GM18519 (cell line): ENCODE measurements around the gene ASB4.

ENCODE experiments used
- ATAC-seq: cut with Tn5 transposase; IDR thresholded peaks from one replicate; pipeline ENCODE4 v1.9.1; 2021; ENCODE audit warnings: mild to moderate bottlenecking, moderate library complexity; ENCODE audit not compliant: unreplicated experiment, low FRiP score

ASB4 gene

DNA sequence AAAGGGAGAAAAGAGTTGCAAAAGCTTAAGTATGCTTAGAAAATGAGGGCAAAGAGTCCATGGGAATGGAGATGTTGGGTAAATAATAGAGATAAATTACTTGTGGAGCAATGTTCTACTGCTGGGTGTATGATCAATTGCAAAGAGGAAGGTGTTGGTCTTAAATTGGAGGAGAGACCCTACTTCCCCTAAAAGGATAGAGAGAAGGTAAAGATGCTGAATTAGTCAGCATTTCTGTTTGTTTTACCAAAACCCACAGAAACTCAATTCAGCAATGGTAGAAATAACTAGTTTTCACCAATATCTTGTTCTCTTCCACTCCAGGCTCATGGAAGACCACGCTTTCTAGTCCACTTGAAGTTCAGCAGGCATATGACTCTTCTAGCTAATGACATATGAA lies 32.1 kb downstream of the ASB4 start:
- no peak for ATAC-seq

- no peak for ATAC-seq
These were observed 34.4 kb downstream of the ASB4 start for GRCh38 chr7:95520136-95520535.

GRCh38 chr7:95525503-95525902 lies 39.8 kb downstream of the ASB4 start:
- ATAC-seq, result no peak

GRCh38 chr7:95526128-95526738 lies 40.5 kb downstream of the ASB4 start:
- no peak for ATAC-seq

GRCh38 chr7:95527033-95527775 lies 41.5 kb downstream of the ASB4 start:
- no peak for ATAC-seq

- no peak for ATAC-seq
These were observed 42.1 kb downstream of the ASB4 start for GRCh38 chr7:95527776-95528250.

- no peak for ATAC-seq
These were observed 44.0 kb downstream of the ASB4 start for GRCh38 chr7:95529701-95530100.

DNA sequence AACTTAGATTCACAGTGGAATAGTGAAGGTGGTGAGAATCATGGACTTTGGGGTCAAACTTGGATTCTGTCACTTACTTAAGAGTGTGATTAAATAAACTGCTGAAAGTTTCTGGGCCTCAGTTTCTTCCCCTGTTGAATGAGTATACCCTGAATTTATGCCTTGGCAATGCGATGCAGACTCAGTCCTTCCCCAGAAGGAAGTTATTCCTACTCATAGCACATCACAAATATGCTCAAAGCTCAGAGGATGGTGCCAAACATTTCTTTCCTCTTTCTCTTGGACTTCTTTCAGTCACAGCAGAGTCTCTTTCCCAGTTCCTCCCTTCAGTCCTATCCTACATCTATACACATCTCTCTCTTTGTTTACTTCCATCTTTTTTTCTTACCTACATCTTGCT lies 45.1 kb downstream of the ASB4 start:
- ATAC-seq, result no peak

DNA sequence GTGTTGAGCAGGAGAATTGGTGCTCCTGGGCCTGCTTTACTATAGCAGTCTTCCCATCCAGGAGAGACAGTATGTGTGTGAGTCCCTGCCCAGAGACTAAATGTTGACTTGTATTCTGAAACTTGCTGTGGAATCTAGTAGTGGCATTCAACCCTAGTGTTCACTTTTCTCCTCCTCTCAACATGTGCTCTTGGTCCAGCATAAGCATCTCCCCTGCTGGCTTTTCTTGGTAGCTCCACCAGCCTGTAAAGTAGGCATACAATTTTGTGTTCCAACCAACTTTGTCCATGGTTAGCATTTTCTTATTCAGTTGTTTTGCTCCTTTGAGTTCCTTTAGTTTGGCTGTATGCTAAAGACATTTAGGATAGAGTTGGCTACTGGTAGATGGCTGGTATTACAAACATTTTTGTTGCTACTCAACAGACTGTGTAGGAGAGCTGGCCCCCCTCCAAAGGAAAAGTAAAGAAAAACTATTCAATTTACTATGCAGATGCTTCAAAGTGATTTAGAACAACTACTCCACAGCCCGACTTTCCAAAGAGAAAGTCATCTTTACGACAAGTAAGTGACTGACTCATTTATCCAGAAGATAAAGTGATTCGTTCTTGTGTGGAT lies 46.0 kb downstream of the ASB4 start:
- ATAC-seq, result no peak

DNA sequence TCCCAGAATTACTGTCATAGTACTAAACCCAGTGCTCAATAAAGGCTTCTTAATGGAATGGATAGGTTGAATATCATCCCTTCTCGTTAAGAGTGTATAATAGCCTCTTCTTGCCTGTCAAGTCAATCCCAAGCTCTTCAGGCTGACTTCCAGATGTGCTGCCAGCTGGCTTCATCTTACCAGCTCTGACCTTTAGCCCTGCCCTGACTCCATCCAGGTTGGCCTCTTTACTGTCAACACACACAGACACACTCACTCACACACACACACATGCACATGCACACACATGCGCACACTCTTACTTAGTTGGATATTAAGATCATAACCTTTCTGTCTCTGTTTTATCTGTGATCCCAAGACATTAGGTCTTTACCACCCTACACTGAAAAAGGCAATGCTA lies 49.1 kb downstream of the ASB4 start:
- no peak for ATAC-seq

DNA sequence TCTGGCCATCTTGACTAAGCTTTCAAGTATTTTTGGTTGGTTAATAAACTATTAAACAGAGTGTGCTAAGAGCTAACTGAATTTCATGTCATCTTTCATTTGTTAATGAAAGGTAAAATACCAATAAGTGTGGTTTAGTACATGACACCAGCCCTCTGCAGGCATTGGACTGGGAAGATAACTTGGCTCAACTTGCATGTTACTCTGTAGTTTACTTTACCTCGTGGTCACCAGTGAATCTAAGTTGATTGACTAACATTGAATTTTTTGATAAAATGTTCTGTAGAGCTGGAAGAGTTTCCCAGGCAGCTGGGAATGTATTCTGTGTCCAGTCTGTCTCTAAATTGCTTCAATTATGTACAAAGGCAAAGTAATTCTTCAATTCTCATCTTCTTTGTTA lies 49.9 kb downstream of the ASB4 start:
- no peak for ATAC-seq

DNA sequence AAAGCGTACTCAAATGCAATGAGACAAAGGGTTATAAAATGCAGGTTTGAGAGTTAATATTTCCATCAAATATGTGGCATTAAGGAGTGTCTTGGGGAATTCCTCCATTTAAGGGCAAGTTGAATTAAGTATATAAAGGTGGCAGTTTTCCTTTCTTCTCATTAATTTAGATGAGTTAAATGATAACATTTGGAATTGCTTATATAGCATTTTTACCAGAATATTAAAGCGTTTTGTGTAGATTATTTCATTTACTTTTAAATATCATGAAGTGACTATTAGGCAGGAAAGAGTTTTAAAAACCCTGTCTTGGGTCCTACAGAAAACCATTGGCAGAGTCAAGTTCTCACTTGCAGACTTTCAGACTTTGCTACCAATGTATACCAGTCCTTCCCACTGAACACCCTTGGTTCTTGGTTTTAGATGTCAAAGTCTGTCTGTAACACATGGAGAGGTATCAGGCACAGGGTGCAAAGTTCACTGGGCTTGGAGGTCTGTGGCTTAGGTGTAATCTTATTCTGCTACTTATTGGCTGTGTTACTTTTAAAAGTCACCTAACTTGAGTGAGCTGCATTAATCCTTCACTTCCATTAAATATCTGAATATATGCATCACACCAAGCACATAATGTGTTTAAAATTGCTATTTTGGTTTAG lies 51.0 kb downstream of the ASB4 start:
- no peak for ATAC-seq

- ATAC-seq, result no peak
These were observed 51.7 kb downstream of the ASB4 start for GRCh38 chr7:95537468-95537867.

- no peak for ATAC-seq
These were observed 53.7 kb downstream of the ASB4 start for GRCh38 chr7:95539426-95539825.

DNA sequence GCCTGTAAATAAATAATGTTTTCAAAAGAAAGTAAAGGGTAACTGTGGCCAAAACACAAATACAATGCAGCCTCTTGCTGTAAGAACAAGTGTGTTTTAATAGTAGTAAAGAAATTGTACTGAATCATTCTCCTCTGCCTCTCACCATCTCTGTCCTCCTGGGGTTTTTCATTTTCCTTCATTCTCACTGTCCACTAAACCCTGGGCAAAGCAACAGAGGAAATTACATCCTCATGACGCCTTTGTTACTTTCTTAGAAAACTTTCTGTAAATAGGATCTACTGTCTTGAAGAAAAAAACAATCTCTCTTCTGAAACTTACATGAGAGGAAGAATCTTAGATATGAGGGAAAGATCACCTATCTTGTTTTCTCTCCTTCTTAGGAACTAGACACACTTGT lies 54.6 kb downstream of the ASB4 start:
- ATAC-seq, result no peak

- ATAC-seq, result no peak
These were observed 57.6 kb downstream of the ASB4 start for GRCh38 chr7:95543312-95543711.

DNA sequence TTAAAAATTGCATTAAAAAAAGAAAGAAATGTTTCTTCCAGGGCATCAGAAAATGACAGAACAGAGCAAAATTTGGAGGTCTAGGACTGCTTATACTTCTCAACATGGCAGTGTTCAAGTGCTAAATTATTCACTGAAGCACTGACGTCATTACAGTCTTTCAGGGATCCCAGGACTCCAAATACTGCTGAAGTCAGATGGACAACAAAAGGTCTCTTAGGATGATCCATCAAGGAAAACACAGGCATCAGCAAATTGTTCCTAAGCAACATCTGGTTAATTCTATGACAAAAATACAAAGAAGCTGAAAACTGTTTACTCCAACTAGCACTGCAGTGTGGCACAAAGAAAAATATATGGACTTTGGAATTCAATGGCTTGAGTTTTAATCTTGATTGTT lies 58.4 kb downstream of the ASB4 start:
- no peak for ATAC-seq

GRCh38 chr7:95545007-95545615 lies 59.4 kb downstream of the ASB4 start:
- ATAC-seq, result no peak

DNA sequence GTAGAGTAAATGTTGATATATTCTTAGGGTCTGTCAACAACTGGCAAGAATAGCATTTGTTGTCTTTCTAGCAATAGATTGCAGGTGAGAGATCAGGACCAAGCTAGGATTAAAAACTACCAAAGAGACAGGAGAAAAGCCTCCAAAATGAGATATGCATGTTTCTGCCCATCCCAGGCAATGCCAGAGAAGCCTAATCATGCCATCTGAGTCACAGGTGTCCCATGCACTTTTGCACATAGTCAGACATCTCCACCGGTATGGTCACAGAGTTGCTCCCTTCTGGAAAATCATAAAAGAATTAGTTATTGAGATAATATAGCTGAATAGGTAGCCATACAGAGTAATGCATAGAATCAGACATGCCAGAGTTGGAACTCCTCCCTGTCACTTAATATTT lies 59.9 kb downstream of the ASB4 start:
- no peak for ATAC-seq

GRCh38 chr7:95546647-95547046 lies 60.9 kb downstream of the ASB4 start:
- ATAC-seq, result no peak
